Gastrocnemius medialis (tissue), 4 donors: ENCODE results near the gene PCDHB1.

ENCODE experiments used
- CTCF ChIP-seq, 5 experiments: fragments of 450-650 bp in 3 of 5; fragments of 200-600 bp in 2 of 5; sonication (generic) in 2 of 5; IDR thresholded peaks in 4 of 5; conservative IDR thresholded peaks in 1 of 5; 1 replicate in 4 of 5; 2 replicates in 1 of 5; pipeline ENCODE4 v1.5.1; 2016 to 2019; ENCODE audit warnings: antibody characterized with exemption in 5 of 5, mild to moderate bottlenecking in 3 of 5, moderate library complexity in 3 of 5
- POLR2A ChIP-seq, 2 donors: fragments of 450-650 bp; IDR thresholded peaks; one replicate each; pipeline ENCODE4 v1.6.1; 2017; ENCODE audit warnings: antibody characterized with exemption in 2 of 2, mild to moderate bottlenecking in 2 of 2, moderate library complexity in 2 of 2

- TF ChIP-seq POLR2A (IDR thresholded peaks at IDR 0.05): no peak
- TF ChIP-seq CTCF (IDR thresholded peaks at IDR 0.05 in 4 of 5, conservative IDR thresholded peaks at IDR 0.05 in 1 of 5): no peak
These were observed 31.1 kb downstream of the PCDHB1 start for GRCh38 chr5:141082228-141082627.
